NCI-H146 (cell line): ENCODE results near the gene SFI1.
"Not testable (repeated sequence)": the region's sequence is repeated elsewhere in the genome, so short reads cannot be mapped to it uniquely, and the experiment has no call there.

Experiments used
- DNase-seq: peaks from one replicate; lab custom pipeline; 2025; lab: John Stamatoyannopoulos, UW

SFI1 gene

GRCh38 chr22:31635638-31636306, 139.4 kb downstream of the SFI1 start:
- no peak for DNase-seq

- DNase-seq = no peak
These were observed 141.1 kb downstream of the SFI1 start for GRCh38 chr22:31637447-31637890.

GRCh38 chr22:31637891-31638618, 141.7 kb downstream of the SFI1 start:
- no peak for DNase-seq

- DNase-seq = no peak
These were observed 143.2 kb downstream of the SFI1 start for GRCh38 chr22:31639436-31640039.

- DNase-seq = no peak
These were observed 150.1 kb downstream of the SFI1 start for GRCh38 chr22:31646186-31647019.

GRCh38 chr22:31647066-31647465, 150.7 kb downstream of the SFI1 start:
- no peak for DNase-seq

GRCh38 chr22:31647523-31648320, 151.4 kb downstream of the SFI1 start:
- DNase-seq = no peak

- no peak for DNase-seq
These were observed 154.1 kb downstream of the SFI1 start for GRCh38 chr22:31650391-31650790.

GRCh38 chr22:31651664-31652063, 155.3 kb downstream of the SFI1 start:
- no peak for DNase-seq

GRCh38 chr22:31652088-31652487, 155.8 kb downstream of the SFI1 start:
- no peak for DNase-seq

GRCh38 chr22:31652911-31653684, 156.8 kb downstream of the SFI1 start:
- DNase-seq = peak; percentile 74

- no peak for DNase-seq
These were observed 157.6 kb downstream of the SFI1 start for GRCh38 chr22:31653944-31654343.

- DNase-seq = no peak
These were observed 158.1 kb downstream of the SFI1 start for GRCh38 chr22:31654408-31654807.

- DNase-seq = no peak
These were observed 162.9 kb downstream of the SFI1 start for GRCh38 chr22:31659246-31659645.

- DNase-seq = not testable (repeated sequence)
These were observed 164.6 kb downstream of the SFI1 start for GRCh38 chr22:31660860-31661341.

- peak; percentile 93 for DNase-seq
These were observed 165.7 kb downstream of the SFI1 start, which contains the start of gene PISD for GRCh38 chr22:31661851-31662667. Gene PISD, minus strand, starts transcription at chr22:31662215. Its CDS starts 7 bp downstream, at chr22:31662208.

- no peak for DNase-seq
These were observed 166.3 kb downstream of the SFI1 start for GRCh38 chr22:31662668-31663037.
